ENCODE data around the gene LIPN.

The LIPN gene

DNA sequence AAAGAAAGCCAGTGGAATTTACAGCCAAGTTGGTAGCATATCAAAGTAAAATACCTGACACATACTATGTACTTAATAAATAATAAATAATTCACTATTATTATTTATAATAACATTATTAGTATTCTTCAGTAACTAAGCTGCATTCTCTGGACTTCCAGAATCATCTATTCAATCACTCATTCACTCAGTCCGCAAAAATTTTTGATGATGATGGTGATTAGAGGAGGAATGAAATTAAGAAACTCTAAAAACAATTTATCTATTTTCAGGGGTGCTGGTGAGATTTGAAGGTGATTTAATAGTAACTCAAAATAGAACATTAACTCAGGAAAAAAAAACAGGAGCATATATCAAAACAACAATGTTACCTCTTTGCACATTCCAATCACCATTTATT, 3.2 kb upstream of the LIPN start:
- TF ChIP-seq, protein P1, sequence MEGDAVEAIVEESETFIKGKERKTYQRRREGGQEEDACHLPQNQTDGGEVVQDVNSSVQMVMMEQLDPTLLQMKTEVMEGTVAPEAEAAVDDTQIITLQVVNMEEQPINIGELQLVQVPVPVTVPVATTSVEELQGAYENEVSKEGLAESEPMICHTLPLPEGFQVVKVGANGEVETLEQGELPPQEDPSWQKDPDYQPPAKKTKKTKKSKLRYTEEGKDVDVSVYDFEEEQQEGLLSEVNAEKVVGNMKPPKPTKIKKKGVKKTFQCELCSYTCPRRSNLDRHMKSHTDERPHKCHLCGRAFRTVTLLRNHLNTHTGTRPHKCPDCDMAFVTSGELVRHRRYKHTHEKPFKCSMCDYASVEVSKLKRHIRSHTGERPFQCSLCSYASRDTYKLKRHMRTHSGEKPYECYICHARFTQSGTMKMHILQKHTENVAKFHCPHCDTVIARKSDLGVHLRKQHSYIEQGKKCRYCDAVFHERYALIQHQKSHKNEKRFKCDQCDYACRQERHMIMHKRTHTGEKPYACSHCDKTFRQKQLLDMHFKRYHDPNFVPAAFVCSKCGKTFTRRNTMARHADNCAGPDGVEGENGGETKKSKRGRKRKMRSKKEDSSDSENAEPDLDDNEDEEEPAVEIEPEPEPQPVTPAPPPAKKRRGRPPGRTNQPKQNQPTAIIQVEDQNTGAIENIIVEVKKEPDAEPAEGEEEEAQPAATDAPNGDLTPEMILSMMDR (IDR thresholded peaks at IDR 0.05; ENCODE audit: extremely low read depth, missing control alignments), result no peak
- DNase-seq (ENCODE audit: low spot score), result no peak

DNA sequence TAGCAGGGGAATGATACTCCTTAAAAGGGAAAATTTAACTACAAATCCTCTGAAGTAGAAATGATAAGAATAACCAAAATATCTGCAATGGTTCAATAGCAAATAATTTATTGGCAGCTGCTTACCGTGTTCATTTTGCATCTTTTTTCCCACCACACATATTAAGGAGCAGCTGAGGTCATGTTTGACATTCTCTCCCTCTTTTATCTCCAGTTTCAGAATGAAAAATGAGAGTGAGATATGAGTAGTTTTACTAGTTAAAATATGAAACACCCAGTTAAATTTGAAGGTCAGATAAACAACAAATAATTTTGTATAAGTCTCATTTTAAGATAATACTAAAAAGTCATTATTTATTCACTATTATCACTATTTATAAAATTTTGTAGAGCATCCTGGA, 3.1 kb downstream of the LIPN start:
- TF ChIP-seq, protein P1 (IDR thresholded peaks at IDR 0.05; ENCODE audit: extremely low read depth, missing control alignments), result no peak

DNA sequence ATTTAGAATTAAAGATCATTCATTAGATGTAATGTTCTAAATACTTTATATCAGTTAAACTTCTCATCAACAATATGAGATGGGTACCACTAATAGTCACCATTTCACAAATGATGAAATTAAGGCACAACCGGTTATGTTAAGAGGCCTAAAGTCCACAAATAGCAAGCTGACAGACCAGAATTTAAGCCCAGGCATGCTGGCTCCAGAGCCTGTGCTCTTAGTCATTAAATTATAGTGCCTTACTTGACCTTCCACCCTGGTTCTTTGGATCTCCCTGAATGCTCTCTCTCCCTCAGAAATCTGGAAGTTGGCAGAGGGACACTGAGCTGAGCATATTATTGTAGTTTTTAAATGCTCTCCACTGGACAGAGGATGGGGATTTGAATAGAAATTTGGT, 3.6 kb downstream of the LIPN start:
- TF ChIP-seq, protein P1 (IDR thresholded peaks at IDR 0.05; ENCODE audit: extremely low read depth, missing control alignments), result no peak

More for the DNA sequence above, 3.1 kb downstream of the LIPN start:
- no peak for DNase-seq (ENCODE audit: low spot score)

GRCh38 chr10:88764110-88764509, 4.3 kb downstream of the LIPN start:
- DNase-seq (ENCODE audit: low spot score), result no peak
- TF ChIP-seq, protein P1 (IDR thresholded peaks at IDR 0.05; ENCODE audit: extremely low read depth, missing control alignments), result no peak

More for the DNA sequence above, 3.6 kb downstream of the LIPN start:
- DNase-seq (ENCODE audit: low spot score), result no peak

- no peak for DNase-seq (ENCODE audit: low spot score)
- TF ChIP-seq, protein P1 (IDR thresholded peaks at IDR 0.05; ENCODE audit: extremely low read depth, missing control alignments), result no peak
These were observed 6.0 kb downstream of the LIPN start for GRCh38 chr10:88765816-88766215.

DNA sequence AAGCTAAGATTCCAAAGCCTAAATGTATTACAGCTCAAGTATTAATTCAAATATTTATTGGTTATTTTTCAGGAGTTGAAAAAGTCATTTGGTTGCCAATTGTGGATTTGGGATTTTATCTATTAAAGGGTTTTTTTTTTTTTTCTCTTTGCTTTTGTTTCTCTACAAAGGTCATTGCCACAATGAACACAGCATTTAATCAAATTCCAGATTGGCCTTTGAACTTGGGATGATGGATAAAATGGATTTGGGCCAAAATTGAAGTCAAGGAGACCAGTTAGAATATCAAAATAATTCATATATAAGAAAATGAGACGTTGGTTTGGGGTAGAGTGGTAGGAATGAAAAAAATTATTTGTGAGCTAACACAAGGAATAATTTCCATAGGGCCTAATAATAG, 9.6 kb downstream of the LIPN start:
- TF ChIP-seq, protein P1 (IDR thresholded peaks at IDR 0.05; ENCODE audit: extremely low read depth, missing control alignments), result no peak
- no peak for DNase-seq (ENCODE audit: low spot score)

DNA sequence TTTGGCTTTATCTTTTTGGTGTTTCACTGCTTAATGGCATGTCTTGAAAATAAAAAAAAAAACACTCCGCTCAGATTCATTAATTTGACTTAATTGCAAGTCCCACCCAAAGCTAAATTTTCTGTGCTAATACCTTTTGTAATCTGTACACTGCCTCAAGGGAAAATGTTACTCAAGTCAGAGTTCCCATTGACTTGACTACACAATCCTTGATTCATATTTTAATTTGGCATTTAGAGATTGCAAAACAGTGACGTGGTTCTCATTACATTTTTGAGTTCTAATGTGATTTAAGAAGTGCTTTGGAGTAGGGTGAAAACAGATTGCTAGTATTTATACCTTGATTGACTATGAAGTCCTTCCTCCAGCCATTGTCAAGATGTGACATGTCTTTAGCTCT, 21.4 kb downstream of the LIPN start:
- TF ChIP-seq, protein P1 (IDR thresholded peaks at IDR 0.05; ENCODE audit: extremely low read depth, missing control alignments), result no peak
- DNase-seq (ENCODE audit: low spot score), result no peak

Measured in GM20000 (cell line).